Spleen (tissue), 13 donors: ENCODE results near the gene PSMG3. TPM values are rescaled to one million over a fixed set of nuclear protein-coding genes. Genes with fewer than 3 reads are reported as not detected.

Source experiments
- DNase-seq: peaks from one replicate; pipeline ENCODE4 v3.0.0-alpha.2; 2020
- H3K27ac ChIP-seq, 8 donors: fragments of 200-600 bp; sonication (generic) in 7 of 8; 1 replicate in 4 of 8; 2 replicates in 4 of 8; pipeline versions ENCODE4 v1.5.0 to v1.8.0; 2016 to 2021; ENCODE audit warnings: inconsistent platforms in 4 of 8, mild to moderate bottlenecking in 4 of 8, moderate library complexity in 1 of 8
- H3K27me3 ChIP-seq, 7 donors: fragments of 200-600 bp; sonication (generic) in 6 of 7; replicated peaks in 1 of 7; 1 replicate in 4 of 7; 2 replicates in 3 of 7; pipeline versions ENCODE4 v1.5.0 to v1.8.0; 2016 to 2021; ENCODE audit warnings: inconsistent platforms in 3 of 7, mild to moderate bottlenecking in 1 of 7
- H3K36me3 ChIP-seq, 6 donors: fragments of 200-600 bp; sonication (generic) in 5 of 6; 1 replicate in 4 of 6; 2 replicates in 2 of 6; pipeline versions ENCODE4 v1.5.0 to v1.8.0; 2016 to 2021; ENCODE audit warnings: inconsistent platforms in 2 of 6
- H3K4me1 ChIP-seq, 6 donors: fragments of 200-600 bp; sonication (generic) in 5 of 6; 1 replicate in 3 of 6; 2 replicates in 3 of 6; pipeline versions ENCODE4 v1.5.0 to v1.8.0; 2016 to 2021; ENCODE audit warnings: inconsistent platforms in 3 of 6
- H3K4me3 ChIP-seq, 8 donors: fragments of 200-600 bp; sonication (generic) in 7 of 8; 1 replicate in 4 of 8; 2 replicates in 4 of 8; pipeline versions ENCODE4 v1.5.0 to v1.8.0; 2016 to 2021; ENCODE audit warnings: inconsistent platforms in 4 of 8, mild to moderate bottlenecking in 4 of 8, moderate library complexity in 2 of 8
- H3K9me3 ChIP-seq, 8 donors: fragments of 200-600 bp; sonication (generic) in 7 of 8; 1 replicate in 4 of 8; 2 replicates in 4 of 8; pipeline versions ENCODE4 v1.5.0 to v1.8.0; 2016 to 2021; ENCODE audit warnings: inconsistent platforms in 4 of 8
- CTCF ChIP-seq, 11 experiments: fragments of 200-600 bp in 7 of 11; fragments of 450-650 bp in 4 of 11; sonication (generic) in 4 of 11; IDR thresholded peaks in 8 of 11; conservative IDR thresholded peaks in 3 of 11; 1 replicate in 7 of 11; 2 replicates in 4 of 11; pipeline versions ENCODE4 v1.4.0 to v1.8.0; 2016 to 2021; ENCODE audit warnings: antibody characterized with exemption in 11 of 11, inconsistent platforms in 4 of 11, mild to moderate bottlenecking in 1 of 11
- POLR2A ChIP-seq, 3 donors: fragments of 450-650 bp; IDR thresholded peaks; one replicate each; pipeline ENCODE4 v1.5.1; 2017; ENCODE audit warnings: antibody characterized with exemption in 3 of 3, mild to moderate bottlenecking in 1 of 3
- POLR2AphosphoS5 ChIP-seq, 3 donors: sonication (generic); formaldehyde crosslinking; IDR thresholded peaks; one replicate each; pipeline ENCODE4 v1.5.1; 2017; ENCODE audit warnings: antibody characterized with exemption in 3 of 3
- WGBS, 5 donors: extraction: QIAGEN DNeasy Blood & Tissue Kit in 3 of 5; methylation state at CpG; one replicate each; pipeline versions ENCODE4 v1.1.5 to v1.1.7; 2013 to 2018; 5-methylcytosine and 5-hydroxymethylcytosine counted together
- intact Hi-C: fragments of 100-400 bp; cut with DNase I; formaldehyde crosslinking; loops from one replicate; pipeline ENCODE4 v1.15.0; 2023; ENCODE audit warnings: low total_unique reads
- long read RNA-seq, 2 donors: transcript quantifications; one replicate each; lab custom pipeline, GENCODE V29; 2026
- polyA plus RNA-seq, 3 donors: library from polyadenylated mRNA; stranded (reverse); fragments of 200-250 nt; gene quantifications; one replicate each; pipeline ENCODE4 v1.2.1, GENCODE V29; 2013
- total RNA-seq, 7 donors: library from RNA; depleted of rRNA in 3 of 7; stranded (reverse); fragments of >200 nt in 3 of 7; fragmentation: NEBNext Ultra II Directional in 4 of 7; extraction: Animal tissue kit (Norgen Biotek cat#: 25700) in 4 of 7; gene quantifications; one replicate each; pipeline versions ENCODE4 v1.1.0 to v1.2.1, GENCODE V29; 2016 to 2021
- donor health status: healthy with polysubstance abuse.
- donor health status: DM: no; HTN: no; CAD: no; lungs with moderate emphysema.
- donor health status: DM: no; HTN: no; CAD: no.
- donor health status: Bipolar disorder and iron deficiency.
- donor health status: healthy.
- donor health status: DM: no; HTN: no; CAD: no.
- donor health status: DM: yes; HTN: yes; CAD: no.

Gene PSMG3, protein sequence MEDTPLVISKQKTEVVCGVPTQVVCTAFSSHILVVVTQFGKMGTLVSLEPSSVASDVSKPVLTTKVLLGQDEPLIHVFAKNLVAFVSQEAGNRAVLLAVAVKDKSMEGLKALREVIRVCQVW
- total RNA-seq (10 to 100 TPM; 18.2 to 41.1 (median 23.0) TPM), polyA plus RNA-seq (10 to 100 TPM; 84.5 to 89.9 (median 86.7) TPM)
- long read RNA-seq, donor 1, transcript PSMG3-202 (2 exons, 1,391 nt): major isoform, 28 of 34 reads
- long read RNA-seq, donor 1, transcript PSMG3-203 (3 exons, 774 nt): minor isoform, 6 of 34 reads
- long read RNA-seq, donor 1, partial matches to known transcripts: 0 of 34 reads
- long read RNA-seq, donor 1, other reads (novel, unspliced or antisense): 0 of 34 reads
- long read RNA-seq, donor 2, transcript PSMG3-202 (2 exons, 1,391 nt): major isoform, 30 of 33 reads
- long read RNA-seq, donor 2, partial matches to known transcripts: 0 of 33 reads
- long read RNA-seq, donor 2, other reads (novel, unspliced or antisense): 0 of 33 reads

GRCh38 chr7:1569833-1570632, at the start of gene PSMG3:
PSMG3 (minus strand) TSS chr7:1570032; CDS start chr7:1569339, 693 bp downstream.
- Histone ChIP-seq H3K9me3 (no peaks in the 10 kb centered on the region), H3K4me1 (peaks cover 15 to 49% (median 37%) of the 10 kb centered on the region in 6 donors), H3K4me3 (peak within 1 kb of the TSS; percentile 59 to 97 (median 88)), H3K36me3 (peaks cover 0 to 36% (median 24%) of the 10 kb centered on the region in 6 donors), H3K27me3 (no peaks in the 10 kb centered on the region), H3K27ac (peak within 1 kb of the TSS; percentile 85 to 99 (median 95))
- TF ChIP-seq POLR2AphosphoS5 (IDR thresholded peaks at IDR 0.05): peak; percentile 85 to 94 (median 91)
- TF ChIP-seq POLR2A (IDR thresholded peaks at IDR 0.05): peak in 2 of 3 donors; percentile 26 to 73
- TF ChIP-seq CTCF (IDR thresholded peaks at IDR 0.05 in 8 of 11, conservative IDR thresholded peaks at IDR 0.05 in 3 of 11): peak in 6 of 11 experiments; percentile 26 to 42 (median 30)
- peak; percentile 98 for DNase-seq
- WGBS, 5 donors: 0 to 1% (median 0%) methylated on average over 40 to 95 of the region's 95 CpGs
- intact Hi-C loops: loop anchor here (10.0 kb wide), 1 partner anchor 635 kb away; no protein-coding TSS in a partner anchor

DNA sequence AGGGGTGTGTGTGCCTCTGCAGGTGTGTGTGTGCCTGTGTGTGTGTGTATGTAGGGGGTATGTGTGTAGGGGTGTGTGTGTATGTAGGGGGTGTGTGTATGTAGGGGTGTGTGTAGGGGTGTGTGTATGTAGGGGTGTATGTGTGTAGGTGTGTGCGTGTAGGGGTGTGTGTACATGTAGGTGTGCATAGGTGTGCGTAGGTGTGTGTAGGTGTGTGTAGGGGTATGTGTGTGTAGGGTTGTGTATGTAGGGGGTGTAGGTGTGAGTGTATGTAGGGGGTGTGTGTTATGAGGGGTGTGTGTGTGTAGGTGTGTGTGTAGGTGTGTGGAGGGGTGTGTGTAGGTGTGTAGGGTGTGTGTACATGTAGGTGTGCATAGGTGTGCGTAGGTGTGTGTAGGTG, 48.6 kb upstream of the PSMG3 start:
- Histone ChIP-seq H3K4me1 (no peaks in the 10 kb centered on the region), H3K9me3 (no peaks in the 10 kb centered on the region), H3K27me3 (peaks cover 0 to 13% (median 0%) of the 10 kb centered on the region in 7 donors), H3K36me3 (no peaks in the 10 kb centered on the region), H3K4me3 (no peak overlapping the region), H3K27ac (no peak overlapping the region)
- DNase-seq: no peak
- 73 to 94% (median 78%) methylated on average over 3 of the region's 3 CpGs for WGBS, 5 donors
- TF ChIP-seq POLR2AphosphoS5 (IDR thresholded peaks at IDR 0.05) (no peak), CTCF (IDR thresholded peaks at IDR 0.05 in 8 of 11, conservative IDR thresholded peaks at IDR 0.05 in 3 of 11) (no peak), POLR2A (IDR thresholded peaks at IDR 0.05) (no peak)
- intact Hi-C loops: no loop called here

DNA sequence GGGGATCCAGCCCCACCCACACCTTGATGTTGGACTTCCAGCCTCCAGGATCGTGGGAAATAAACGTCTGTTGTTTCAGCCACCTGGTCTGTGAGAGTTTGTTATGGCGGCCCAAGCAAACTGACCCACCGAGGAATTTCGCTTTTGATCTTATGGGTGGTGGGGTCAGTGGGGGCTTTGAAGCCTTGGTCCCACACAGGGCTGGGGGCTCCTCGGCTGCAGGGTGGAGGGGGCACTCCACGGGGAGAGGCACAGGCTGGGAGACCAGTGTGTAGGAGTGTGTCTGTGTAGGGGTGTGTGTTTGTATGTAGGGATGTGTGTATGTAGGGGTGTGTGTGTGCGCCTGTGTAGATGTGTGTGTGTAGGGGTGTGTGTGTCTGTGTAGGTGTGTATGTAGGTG, 48.1 kb upstream of the PSMG3 start:
- Histone ChIP-seq H3K27me3 (peaks cover 0 to 13% (median 0%) of the 10 kb centered on the region in 7 donors), H3K4me3 (no peak overlapping the region), H3K9me3 (no peaks in the 10 kb centered on the region), H3K36me3 (no peaks in the 10 kb centered on the region), H3K4me1 (no peaks in the 10 kb centered on the region), H3K27ac (no peak overlapping the region)
- intact Hi-C loops: no loop called here
- no peak for TF ChIP-seq POLR2A (IDR thresholded peaks at IDR 0.05)
- no peak for TF ChIP-seq CTCF (IDR thresholded peaks at IDR 0.05 in 8 of 11, conservative IDR thresholded peaks at IDR 0.05 in 3 of 11)
- no peak for TF ChIP-seq POLR2AphosphoS5 (IDR thresholded peaks at IDR 0.05)
- DNase-seq: no peak
- WGBS, 5 donors: 84 to 92% (median 87%) methylated on average over 8 of the region's 8 CpGs
